Endothelial cell (in vitro differentiated cells): Measurements from ENCODE around the gene CLCN2. TPM values are rescaled to one million over a fixed set of nuclear protein-coding genes. Genes with fewer than 3 reads are reported as not detected.

Experiments
- DNase-seq: peaks from one replicate; pipeline ENCODE4 v3.0.0; 2021; ENCODE audit warnings: low spot score
- H3K27ac Mint-ChIP-seq: one replicate; pipeline ENCODE4 v1.8.0; 2021; ENCODE audit warnings: mixed read lengths, inconsistent platforms; ENCODE audit not compliant: unreplicated experiment
- H3K27me3 Mint-ChIP-seq: one replicate; pipeline ENCODE4 v1.8.0; 2021; ENCODE audit warnings: mild to moderate bottlenecking, moderate library complexity, mixed read lengths, inconsistent platforms; ENCODE audit not compliant: unreplicated experiment
- H3K36me3 Mint-ChIP-seq: one replicate; pipeline ENCODE4 v1.8.0; 2021; ENCODE audit warnings: mild to moderate bottlenecking, low read depth, mixed read lengths, inconsistent platforms; ENCODE audit not compliant: unreplicated experiment
- H3K4me1 Mint-ChIP-seq: one replicate; pipeline ENCODE4 v1.8.0; 2021; ENCODE audit warnings: mild to moderate bottlenecking, mixed read lengths, inconsistent platforms; ENCODE audit not compliant: unreplicated experiment
- H3K4me3 Mint-ChIP-seq: one replicate; pipeline ENCODE4 v1.8.0; 2021; ENCODE audit warnings: mild to moderate bottlenecking, mixed read lengths, inconsistent platforms; ENCODE audit not compliant: unreplicated experiment
- H3K9me3 Mint-ChIP-seq: one replicate; pipeline ENCODE4 v1.8.0; 2021; ENCODE audit warnings: mixed read lengths, inconsistent platforms; ENCODE audit not compliant: unreplicated experiment
- CTCF ChIP-seq: fragments of 200-600 bp; sonication (generic); IDR thresholded peaks from one replicate; pipeline ENCODE4 v1.5.0; 2021; ENCODE audit warnings: antibody characterized with exemption; ENCODE audit not compliant: unreplicated experiment
- total RNA-seq: library from RNA; stranded (reverse); fragmentation: NEBNext Ultra II Directional; extraction: Animal tissue kit (Norgen Biotek cat#: 25700); gene quantifications from one replicate; pipeline ENCODE4 v1.2.1, GENCODE V29; 2021; ENCODE audit not compliant: unreplicated experiment

The CLCN2 gene
- total RNA-seq, 1 donor from 2014 or later: 6.3 TPM

GRCh38 chr3:184357248-184358123, 3.9 kb downstream of the CLCN2 start:
- no peak overlapping the region for H3K27ac Mint-ChIP-seq
- H3K4me1 Mint-ChIP-seq: peaks cover 3% of the 10 kb centered on the region
- TF ChIP-seq CTCF: no peak
- H3K36me3 Mint-ChIP-seq: peaks cover 5% of the 10 kb centered on the region
- H3K27me3 Mint-ChIP-seq: peaks cover 5% of the 10 kb centered on the region
- no peak for DNase-seq
- no peak overlapping the region for H3K4me3 Mint-ChIP-seq
- no peaks in the 10 kb centered on the region for H3K9me3 Mint-ChIP-seq

GRCh38 chr3:184355261-184356040, 6.0 kb downstream of the CLCN2 start:
- H3K36me3 Mint-ChIP-seq: peaks cover 5% of the 10 kb centered on the region
- DNase-seq: no peak
- no peaks in the 10 kb centered on the region for H3K9me3 Mint-ChIP-seq
- H3K4me3 Mint-ChIP-seq: no peak overlapping the region
- TF ChIP-seq CTCF: no peak
- no peaks in the 10 kb centered on the region for H3K4me1 Mint-ChIP-seq
- no peak overlapping the region for H3K27ac Mint-ChIP-seq
- no peaks in the 10 kb centered on the region for H3K27me3 Mint-ChIP-seq

GRCh38 chr3:184354754-184355153, 6.7 kb downstream of the CLCN2 start:
- Mint-ChIP-seq H3K36me3 (peaks cover 9% of the 10 kb centered on the region), H3K4me1 (no peaks in the 10 kb centered on the region), H3K4me3 (no peak overlapping the region), H3K27me3 (no peaks in the 10 kb centered on the region), H3K27ac (no peak overlapping the region), H3K9me3 (no peaks in the 10 kb centered on the region)
- no peak for TF ChIP-seq CTCF
- no peak for DNase-seq

- Mint-ChIP-seq H3K4me3 (no peak overlapping the region), H3K4me1 (no peaks in the 10 kb centered on the region), H3K27me3 (no peaks in the 10 kb centered on the region), H3K27ac (no peak overlapping the region), H3K36me3 (peaks cover 10% of the 10 kb centered on the region), H3K9me3 (no peaks in the 10 kb centered on the region)
- peak; percentile 72 for TF ChIP-seq CTCF
- peak; percentile 74 for DNase-seq
Observed at GRCh38 chr3:184354121-184354728, 7.2 kb downstream of the CLCN2 start.
